TTC549 (cell line): ENCODE results near the gene PTPMT1.
A peak's percentile ranks its signal among the peaks of the same experiment; 100 is the strongest.

ENCODE experiments used
- FAIRE-seq: peaks from 2 replicates; lab custom pipeline; 2012; peaks lifted over from hg19 to GRCh38; lab: Jason Lieb, UNC

Gene PTPMT1

GRCh38 chr11:47615249-47615648, 49.9 kb downstream of the PTPMT1 start:
- no peak for FAIRE-seq

GRCh38 chr11:47616726-47617416, 51.5 kb downstream of the PTPMT1 start:
- peak; percentile 31 for FAIRE-seq

GRCh38 chr11:47617417-47617809, 52.0 kb downstream of the PTPMT1 start:
- no peak for FAIRE-seq

GRCh38 chr11:47620836-47621378, 55.5 kb downstream of the PTPMT1 start:
- FAIRE-seq, result no peak
